GM12874 (cell line): ENCODE data around the gene ABHD10.
A peak's percentile ranks its signal among the peaks of the same experiment; 100 is the strongest.

Source experiments
- TF ChIP-seq, protein P1 (sequence below): IDR thresholded peaks from 2 replicates; pipeline ENCODE4 v1.5.1; 2011; ENCODE audit warnings: low read depth, mild to moderate bottlenecking, control low read depth, low read length, moderate library complexity; ENCODE audit not compliant: insufficient read depth

Gene ABHD10

GRCh38 chr3:111965484-111965883 is 13.3 kb upstream of the ABHD10 start:
- TF ChIP-seq, protein P1, sequence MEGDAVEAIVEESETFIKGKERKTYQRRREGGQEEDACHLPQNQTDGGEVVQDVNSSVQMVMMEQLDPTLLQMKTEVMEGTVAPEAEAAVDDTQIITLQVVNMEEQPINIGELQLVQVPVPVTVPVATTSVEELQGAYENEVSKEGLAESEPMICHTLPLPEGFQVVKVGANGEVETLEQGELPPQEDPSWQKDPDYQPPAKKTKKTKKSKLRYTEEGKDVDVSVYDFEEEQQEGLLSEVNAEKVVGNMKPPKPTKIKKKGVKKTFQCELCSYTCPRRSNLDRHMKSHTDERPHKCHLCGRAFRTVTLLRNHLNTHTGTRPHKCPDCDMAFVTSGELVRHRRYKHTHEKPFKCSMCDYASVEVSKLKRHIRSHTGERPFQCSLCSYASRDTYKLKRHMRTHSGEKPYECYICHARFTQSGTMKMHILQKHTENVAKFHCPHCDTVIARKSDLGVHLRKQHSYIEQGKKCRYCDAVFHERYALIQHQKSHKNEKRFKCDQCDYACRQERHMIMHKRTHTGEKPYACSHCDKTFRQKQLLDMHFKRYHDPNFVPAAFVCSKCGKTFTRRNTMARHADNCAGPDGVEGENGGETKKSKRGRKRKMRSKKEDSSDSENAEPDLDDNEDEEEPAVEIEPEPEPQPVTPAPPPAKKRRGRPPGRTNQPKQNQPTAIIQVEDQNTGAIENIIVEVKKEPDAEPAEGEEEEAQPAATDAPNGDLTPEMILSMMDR: no peak

GRCh38 chr3:111967068-111967467 is 11.8 kb upstream of the ABHD10 start:
- TF ChIP-seq, protein P1: no peak

DNA sequence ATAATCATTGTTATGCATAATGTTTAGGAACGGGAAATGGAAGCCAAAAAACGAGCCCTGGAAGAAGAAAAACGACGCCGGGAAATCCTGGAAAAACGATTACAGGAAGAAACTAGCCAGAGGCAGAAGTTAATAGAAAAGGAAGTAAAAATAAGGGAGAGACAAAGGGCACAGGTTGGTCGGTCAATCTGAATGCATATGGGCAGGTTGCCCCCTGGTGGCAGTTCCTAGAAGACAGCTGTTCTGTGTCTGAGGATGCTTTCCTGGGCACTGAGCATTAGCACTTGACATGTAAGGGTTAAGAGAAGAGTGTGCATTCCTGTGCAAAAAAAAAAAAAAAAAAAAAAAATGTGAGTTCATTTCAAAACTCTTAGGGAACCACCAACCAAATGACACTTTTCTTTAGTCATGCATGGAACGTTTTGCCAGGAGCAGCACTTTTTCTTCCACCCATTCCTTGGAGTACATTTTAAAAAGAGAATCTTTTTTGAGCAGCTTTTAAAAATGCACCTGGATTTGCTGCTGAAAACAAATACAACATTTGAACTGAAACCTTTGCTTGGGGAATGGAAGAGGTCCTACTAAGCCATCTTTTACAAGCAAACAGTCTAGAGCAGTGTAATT is 11.1 kb upstream of the ABHD10 start:
- TF ChIP-seq, protein P1: peak; percentile 78

DNA sequence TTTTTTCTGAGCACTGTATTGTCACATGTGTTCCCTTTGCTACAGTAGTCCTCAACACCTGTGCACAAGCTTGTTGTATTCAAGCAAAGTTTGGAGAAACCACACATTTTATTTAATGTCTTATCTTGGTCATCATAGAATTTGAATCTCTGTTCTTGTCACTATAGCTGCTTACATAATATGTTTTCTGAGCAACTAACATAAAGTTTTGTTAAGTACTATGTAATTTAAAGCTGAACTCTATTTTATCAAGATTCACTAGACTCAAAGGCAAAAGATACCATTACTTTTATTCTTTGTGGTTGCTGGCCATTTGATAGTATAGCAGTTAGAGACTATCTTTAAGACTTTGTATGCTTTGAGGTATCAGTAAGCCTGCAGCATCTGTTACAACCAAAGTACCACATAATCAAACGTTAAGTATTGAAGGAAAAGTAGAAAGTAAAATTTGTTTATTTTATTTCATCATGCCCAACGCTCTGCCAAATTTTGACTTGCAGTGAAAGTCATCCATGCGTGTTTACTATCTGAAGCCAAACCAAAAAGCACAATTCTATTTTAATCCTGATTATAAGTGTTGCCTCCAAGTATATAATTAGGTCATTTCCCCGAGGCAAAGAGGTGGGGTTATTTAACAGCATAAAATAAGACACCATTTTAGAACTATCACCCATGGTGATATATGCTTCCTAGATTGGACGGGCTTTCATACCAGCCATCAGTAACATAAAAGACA is 10.3 kb upstream of the ABHD10 start:
- TF ChIP-seq, protein P1: no peak

GRCh38 chr3:111970376-111970775 is 8.4 kb upstream of the ABHD10 start:
- TF ChIP-seq, protein P1: no peak

- TF ChIP-seq, protein P1: no peak
Measured at GRCh38 chr3:111971533-111972130, 7.2 kb upstream of the ABHD10 start.

GRCh38 chr3:111972891-111973290 is 5.9 kb upstream of the ABHD10 start:
- TF ChIP-seq, protein P1: no peak
